Suprapubic skin (tissue), 4 donors: ENCODE measurements around the gene ZBTB17.

ENCODE experiments used
- EP300 ChIP-seq: sonication (generic); formaldehyde crosslinking; IDR thresholded peaks from one replicate; pipeline ENCODE4 v1.6.1; 2017; ENCODE audit warnings: antibody characterized with exemption
- POLR2A ChIP-seq, 2 donors: fragments of 450-650 bp; IDR thresholded peaks; one replicate each; pipeline ENCODE4 v1.6.1; 2017; ENCODE audit warnings: antibody characterized with exemption in 2 of 2, mild to moderate bottlenecking in 2 of 2, moderate library complexity in 2 of 2
- POLR2AphosphoS5 ChIP-seq, 3 donors: sonication (generic); formaldehyde crosslinking; IDR thresholded peaks; one replicate each; pipeline ENCODE4 v1.6.1; 2017; ENCODE audit warnings: antibody characterized with exemption in 3 of 3
- TF ChIP-seq, protein P1 (sequence below), 2 donors: fragments of 200-600 bp in 1 of 2; fragments of 450-650 bp in 1 of 2; sonication (generic) in 1 of 2; IDR thresholded peaks; one replicate each; pipeline ENCODE4 v1.5.1; 2016 to 2019; ENCODE audit warnings: antibody characterized with exemption in 2 of 2, mild to moderate bottlenecking in 1 of 2, moderate library complexity in 1 of 2

DNA sequence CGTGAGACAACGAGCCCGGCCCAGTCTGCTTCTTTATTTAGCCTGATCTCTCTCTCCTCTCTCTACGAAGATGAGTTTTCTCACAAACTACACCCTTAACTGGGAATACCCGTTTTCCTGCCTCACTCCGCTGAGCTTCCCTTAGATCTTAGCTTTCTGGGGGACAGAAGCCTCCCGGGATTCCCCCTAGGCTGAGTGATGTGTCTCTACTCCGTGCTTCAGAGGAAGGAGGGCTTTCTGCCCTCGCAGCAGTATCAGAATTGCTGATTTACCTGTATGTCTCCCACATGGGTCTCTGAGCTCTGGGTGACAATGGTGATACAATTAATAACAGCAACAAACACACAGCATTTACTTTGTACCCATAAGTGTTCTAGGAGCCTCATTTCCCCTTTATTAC, 1.0 kb downstream of the ZBTB17 start:
- TF ChIP-seq, protein P1, sequence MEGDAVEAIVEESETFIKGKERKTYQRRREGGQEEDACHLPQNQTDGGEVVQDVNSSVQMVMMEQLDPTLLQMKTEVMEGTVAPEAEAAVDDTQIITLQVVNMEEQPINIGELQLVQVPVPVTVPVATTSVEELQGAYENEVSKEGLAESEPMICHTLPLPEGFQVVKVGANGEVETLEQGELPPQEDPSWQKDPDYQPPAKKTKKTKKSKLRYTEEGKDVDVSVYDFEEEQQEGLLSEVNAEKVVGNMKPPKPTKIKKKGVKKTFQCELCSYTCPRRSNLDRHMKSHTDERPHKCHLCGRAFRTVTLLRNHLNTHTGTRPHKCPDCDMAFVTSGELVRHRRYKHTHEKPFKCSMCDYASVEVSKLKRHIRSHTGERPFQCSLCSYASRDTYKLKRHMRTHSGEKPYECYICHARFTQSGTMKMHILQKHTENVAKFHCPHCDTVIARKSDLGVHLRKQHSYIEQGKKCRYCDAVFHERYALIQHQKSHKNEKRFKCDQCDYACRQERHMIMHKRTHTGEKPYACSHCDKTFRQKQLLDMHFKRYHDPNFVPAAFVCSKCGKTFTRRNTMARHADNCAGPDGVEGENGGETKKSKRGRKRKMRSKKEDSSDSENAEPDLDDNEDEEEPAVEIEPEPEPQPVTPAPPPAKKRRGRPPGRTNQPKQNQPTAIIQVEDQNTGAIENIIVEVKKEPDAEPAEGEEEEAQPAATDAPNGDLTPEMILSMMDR (IDR thresholded peaks at IDR 0.05): no peak
- TF ChIP-seq POLR2A (IDR thresholded peaks at IDR 0.05) (no peak), POLR2AphosphoS5 (IDR thresholded peaks at IDR 0.05) (no peak), EP300 (no peak)
